Ramos (cell line): Measurements from ENCODE around the gene ARID1B.

Experiments
- in situ Hi-C: fragments of 300-500 bp; cut with MboI; formaldehyde crosslinking; loops from one replicate; pipeline ENCODE4 v1.14.3; 2022; ENCODE audit warnings: low sequenced_read_pairs; ENCODE audit not compliant: unreplicated experiment

Gene ARID1B

GRCh38 chr6:156953127-156953478 is 175.9 kb downstream of the ARID1B start:
- in situ Hi-C loops, result no loop called here

GRCh38 chr6:156953479-156954146 is 176.4 kb downstream of the ARID1B start:
- in situ Hi-C loops, result no loop called here

DNA sequence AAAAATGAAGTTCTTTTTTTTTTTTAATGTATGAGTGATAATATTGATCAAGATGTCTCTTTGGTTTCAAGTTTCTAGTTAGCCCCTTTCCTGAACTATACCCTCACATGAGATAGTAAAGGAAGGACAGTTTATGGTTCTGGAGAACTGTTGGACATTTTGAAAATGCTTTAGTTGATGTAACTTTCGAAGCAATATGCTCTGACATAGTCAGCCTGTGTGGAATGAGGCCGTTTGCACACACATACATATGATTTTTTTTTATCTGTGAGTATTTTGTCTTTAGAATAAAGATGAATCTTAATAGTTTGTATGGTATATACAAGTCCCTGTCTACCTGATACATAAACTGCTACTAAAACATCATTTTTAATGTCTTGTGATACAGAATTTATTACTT is 177.0 kb downstream of the ARID1B start:
- in situ Hi-C loops, result no loop called here

DNA sequence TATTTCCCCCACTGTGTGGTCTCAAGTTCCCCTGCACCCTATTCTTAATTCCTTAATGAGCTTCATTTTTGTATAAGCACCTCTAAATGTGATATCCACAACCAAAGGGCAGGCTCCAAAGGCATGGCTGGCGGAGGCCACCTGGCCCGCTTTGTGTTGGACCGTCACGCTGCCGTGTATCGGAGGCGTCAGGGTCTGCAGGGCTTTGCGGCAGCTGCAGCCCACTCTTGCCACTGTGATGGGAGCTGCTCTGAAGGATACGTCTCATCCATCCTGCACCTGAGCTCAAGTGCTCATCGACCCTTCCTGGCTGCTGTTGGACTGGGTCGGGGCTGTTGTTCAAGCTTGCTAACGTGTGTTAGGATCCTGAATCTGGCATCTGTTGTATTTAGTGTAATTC is 177.6 kb downstream of the ARID1B start:
- in situ Hi-C loops, result no loop called here

DNA sequence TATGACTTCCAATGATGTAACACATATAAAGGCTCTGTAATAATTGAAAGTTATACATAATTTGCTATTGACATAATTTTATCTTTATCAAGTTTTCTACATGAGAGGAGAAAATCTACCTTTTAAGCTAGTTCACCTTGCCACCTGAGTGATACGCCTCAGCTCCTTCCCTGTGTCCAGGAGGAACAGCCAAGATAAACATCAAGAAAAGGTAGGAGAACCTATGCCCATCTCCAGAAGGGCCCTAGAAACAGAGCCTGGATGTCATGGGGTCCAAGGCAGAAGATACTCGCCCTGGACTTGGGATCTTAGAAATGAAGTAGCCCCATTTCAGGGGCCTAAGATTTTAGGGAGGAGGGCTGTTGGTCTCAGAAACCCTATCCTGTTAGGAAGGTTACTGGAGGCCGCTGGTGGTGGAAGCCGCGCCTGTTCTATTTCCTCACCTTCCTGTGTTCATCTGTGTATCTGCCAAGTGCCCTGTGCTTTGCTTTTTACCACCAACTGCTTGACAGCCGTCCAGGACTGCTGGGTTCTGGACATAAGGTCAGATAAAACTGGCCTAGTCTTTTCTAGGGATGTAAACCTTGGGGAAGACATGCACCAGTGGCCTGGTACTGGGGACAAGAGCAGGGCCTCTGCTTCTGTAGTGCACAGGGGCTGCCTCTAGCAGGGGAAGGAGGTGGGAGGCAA is 178.5 kb downstream of the ARID1B start:
- in situ Hi-C loops, result no loop called here

DNA sequence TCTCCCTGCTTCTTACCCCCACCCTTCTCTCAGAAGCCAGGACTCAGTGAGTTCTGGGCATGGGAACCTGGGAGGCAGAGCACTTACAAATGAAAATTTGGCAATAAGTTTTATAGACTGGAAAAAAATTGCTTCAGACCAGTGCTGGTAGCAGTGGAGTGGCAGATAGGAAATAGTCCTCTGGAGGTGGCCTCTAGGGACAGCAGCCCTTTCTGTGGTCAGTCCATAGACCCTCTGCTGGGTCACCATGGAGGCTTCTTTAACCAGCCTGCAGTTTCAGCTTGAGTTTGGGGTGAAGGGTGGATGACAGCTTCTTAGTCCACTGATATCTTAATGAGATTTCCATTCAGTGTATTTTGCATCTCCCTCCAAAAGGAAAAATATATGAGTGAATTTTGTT is 179.1 kb downstream of the ARID1B start:
- in situ Hi-C loops, result no loop called here

GRCh38 chr6:156957931-156958547 is 180.9 kb downstream of the ARID1B start:
- in situ Hi-C loops, result no loop called here

GRCh38 chr6:156960525-156960924 is 183.3 kb downstream of the ARID1B start:
- in situ Hi-C loops, result no loop called here

GRCh38 chr6:156961282-156961892 is 184.2 kb downstream of the ARID1B start:
- in situ Hi-C loops, result no loop called here

DNA sequence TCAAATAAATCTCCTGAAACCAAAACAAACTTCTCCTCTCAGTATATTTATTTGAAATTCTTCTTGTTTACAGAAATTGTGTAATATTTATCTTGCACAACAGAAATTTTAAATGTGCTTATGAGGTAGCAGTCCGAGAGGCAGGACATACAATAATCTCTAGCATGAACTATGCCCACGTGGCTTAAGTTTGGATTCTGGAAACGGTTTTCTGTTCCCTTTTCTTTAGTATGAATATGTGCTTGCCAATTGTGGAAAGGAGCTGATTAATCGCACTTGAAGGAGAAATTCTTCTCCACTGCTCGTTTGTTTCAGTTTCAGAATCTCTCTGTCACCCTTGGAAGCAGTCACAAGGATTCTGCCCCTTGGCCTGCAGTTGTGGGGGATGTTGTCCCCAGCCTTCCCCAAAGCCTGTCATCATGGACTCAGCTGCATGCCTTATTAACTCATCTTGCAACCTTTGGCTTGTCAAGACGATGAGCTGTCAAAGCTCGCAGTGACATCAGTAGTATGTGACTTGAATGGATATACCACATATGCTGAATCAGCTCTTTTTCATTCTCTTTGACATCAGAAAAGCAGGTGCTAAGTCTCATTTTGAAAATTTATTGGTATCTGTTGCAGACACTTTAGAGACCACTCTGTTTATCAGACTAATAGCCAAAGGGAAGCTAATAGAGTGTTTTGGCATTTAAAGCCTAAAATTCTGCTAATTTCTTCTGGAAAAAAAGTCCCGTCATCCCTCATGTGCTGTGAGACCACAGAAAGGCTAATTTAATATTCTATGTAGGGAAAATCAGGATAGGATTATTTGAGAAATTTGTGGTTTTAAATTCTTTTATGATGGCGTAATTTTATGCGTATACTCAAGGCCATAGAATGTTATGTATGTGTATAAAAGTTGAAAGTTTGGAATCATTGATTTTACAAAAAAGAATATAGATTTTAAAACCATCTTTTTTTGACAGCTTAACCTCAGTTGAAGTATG is 186.8 kb downstream of the ARID1B start:
- in situ Hi-C loops, result no loop called here

DNA sequence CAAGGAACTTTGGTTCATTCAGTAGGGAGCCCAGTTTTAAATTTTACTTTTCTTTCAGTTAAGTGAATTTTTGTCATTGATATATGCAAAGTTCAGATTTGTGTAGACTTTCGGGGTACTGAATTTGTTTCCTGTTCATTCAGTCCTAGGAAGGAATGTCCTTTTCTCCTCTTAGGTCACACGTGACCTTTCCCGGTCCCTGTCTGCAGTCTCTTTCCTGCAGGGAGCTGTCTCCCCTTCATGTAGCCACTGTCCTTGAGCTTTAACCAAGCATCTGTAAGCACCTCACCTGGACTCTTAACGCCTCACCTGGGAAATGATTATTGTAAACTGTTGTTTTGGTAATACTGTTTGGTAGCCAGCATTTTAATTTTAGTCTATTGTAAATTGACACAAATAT is 190.7 kb downstream of the ARID1B start:
- in situ Hi-C loops, result no loop called here

- in situ Hi-C loops, result no loop called here
Observed at GRCh38 chr6:156969233-156969632, 192.1 kb downstream of the ARID1B start.

DNA sequence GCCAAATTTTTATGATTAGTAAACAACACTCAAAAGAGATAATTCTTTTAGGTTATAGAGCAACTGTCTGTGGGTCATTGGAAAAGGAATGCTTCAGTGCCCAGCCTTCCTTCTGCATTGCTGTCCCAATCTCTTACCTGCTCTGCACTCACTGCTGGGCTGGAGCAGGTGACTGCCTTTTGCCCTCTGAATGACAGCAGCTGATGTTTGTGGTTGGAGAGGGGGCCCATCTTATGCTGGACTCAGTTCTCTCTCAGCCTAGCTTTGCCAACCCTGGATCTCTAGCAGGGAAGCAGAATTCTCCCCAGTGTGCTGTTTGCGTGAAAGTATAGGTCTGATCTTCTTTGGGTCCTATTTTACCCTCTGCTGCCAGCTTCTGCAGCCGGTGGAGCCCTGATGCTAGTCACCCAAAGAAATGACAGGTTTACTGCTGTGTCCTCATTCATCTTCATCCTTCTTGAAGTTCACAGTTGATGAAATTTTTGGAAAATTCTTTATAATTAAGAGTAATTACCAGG is 193.5 kb downstream of the ARID1B start:
- in situ Hi-C loops, result no loop called here

DNA sequence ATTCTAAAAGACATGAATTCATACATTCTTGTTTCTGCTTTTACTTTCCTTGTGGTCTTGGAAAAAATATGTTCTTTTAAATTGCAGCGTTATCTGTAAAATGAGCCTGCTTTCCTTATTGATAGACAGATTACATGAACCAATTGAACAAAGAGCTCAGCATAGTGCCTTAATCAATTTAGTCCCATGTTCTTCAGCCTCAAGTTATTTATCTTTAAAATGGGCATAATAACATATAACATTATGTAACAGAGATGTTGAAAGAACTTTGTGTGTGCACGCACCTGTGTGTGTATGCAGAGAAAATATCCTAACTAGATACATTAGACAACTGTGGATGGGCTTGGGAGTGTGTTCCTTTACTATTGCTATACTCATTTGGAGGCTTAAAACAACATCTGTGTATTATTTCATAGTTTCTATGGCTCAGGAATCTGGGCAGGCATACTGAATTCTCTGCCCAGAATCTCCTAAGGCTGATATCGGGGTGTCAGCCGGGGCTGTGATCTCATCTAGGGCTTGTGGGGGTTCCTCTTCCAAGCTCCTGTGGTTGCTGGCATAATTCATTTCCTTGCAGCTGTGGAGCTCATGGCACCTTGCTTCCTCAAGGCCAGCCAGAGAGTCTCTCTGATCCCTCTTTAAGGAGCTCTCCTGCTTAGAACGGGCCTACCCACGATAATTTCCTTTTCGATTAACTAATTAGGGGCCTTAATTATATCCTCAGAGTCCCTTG is 194.1 kb downstream of the ARID1B start:
- in situ Hi-C loops, result no loop called here

- in situ Hi-C loops, result no loop called here
Observed at GRCh38 chr6:156972145-156972544, 195.0 kb downstream of the ARID1B start.

DNA sequence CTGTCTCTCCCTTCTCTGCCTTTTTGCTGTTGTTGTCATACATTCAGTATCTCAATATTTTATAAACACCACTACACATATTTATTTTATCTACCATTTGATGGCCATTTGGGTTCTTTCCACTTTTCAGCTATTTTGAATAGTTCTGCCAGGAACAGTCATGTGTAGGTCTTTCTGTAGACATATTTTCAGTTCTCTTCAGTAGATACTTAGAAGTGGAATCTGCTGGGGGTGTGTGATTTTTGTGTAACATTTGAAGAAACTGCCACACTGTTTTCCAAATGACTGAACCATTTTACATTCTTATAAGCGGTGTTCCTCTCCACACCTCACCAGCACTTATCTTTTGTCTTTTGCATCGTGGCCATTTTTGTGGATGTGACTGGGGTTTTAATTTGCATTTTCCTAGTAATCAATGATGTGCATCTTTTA is 197.7 kb downstream of the ARID1B start:
- in situ Hi-C loops, result no loop called here

GRCh38 chr6:156975414-156975813 is 198.2 kb downstream of the ARID1B start:
- in situ Hi-C loops, result no loop called here

GRCh38 chr6:156976216-156977127 is 199.3 kb downstream of the ARID1B start:
- in situ Hi-C loops, result no loop called here
